Upper lobe of left lung (tissue), 6 donors: ENCODE data around the gene RIBC2. TPM values are rescaled to one million over a fixed set of nuclear protein-coding genes. Genes with fewer than 3 reads are reported as not detected.

ENCODE experiments used
- ATAC-seq, 2 donors: fragments of 200-7000 bp; cut with Tn5 transposase; one replicate each; pipeline ENCODE4 v1.9.1; 2022; ENCODE audit warnings: mild to moderate bottlenecking in 2 of 2, moderate library complexity in 2 of 2; ENCODE audit not compliant: low FRiP score in 2 of 2
- DNase-seq, 2 donors: peaks; one replicate each; pipeline ENCODE4 v3.0.0-alpha.2; 2019 to 2020
- H3K27ac ChIP-seq, 4 donors: fragments of 200-600 bp; sonication (generic); one replicate each; pipeline ENCODE4 v1.5.1; 2016 to 2019
- H3K27me3 ChIP-seq, 4 donors: fragments of 200-600 bp; sonication (generic); one replicate each; pipeline ENCODE4 v1.5.1; 2017 to 2019
- H3K36me3 ChIP-seq, 4 donors: fragments of 200-600 bp; sonication (generic); one replicate each; pipeline ENCODE4 v1.5.1; 2016 to 2019
- H3K4me1 ChIP-seq, 4 donors: fragments of 200-600 bp; sonication (generic); one replicate each; pipeline ENCODE4 v1.5.1; 2018 to 2019
- H3K4me3 ChIP-seq, 4 donors: fragments of 200-600 bp; sonication (generic); one replicate each; pipeline ENCODE4 v1.5.1; 2017 to 2019; ENCODE audit warnings: mild to moderate bottlenecking in 2 of 4, moderate library complexity in 1 of 4
- H3K9me3 ChIP-seq, 4 donors: fragments of 200-600 bp; sonication (generic); one replicate each; pipeline ENCODE4 v1.5.1; 2018 to 2019
- CTCF ChIP-seq, 6 experiments: fragments of 450-650 bp in 4 of 6; fragments of 200-600 bp in 2 of 6; sonication (generic) in 2 of 6; IDR thresholded peaks; one replicate each; pipeline ENCODE4 v1.5.1; 2016 to 2019; ENCODE audit warnings: antibody characterized with exemption in 6 of 6
- EP300 ChIP-seq, 4 donors: sonication (generic); formaldehyde crosslinking; IDR thresholded peaks; one replicate each; pipeline ENCODE4 v1.5.1; 2017; ENCODE audit warnings: antibody characterized with exemption in 4 of 4, control low read depth in 2 of 4
- POLR2A ChIP-seq, 4 donors: fragments of 450-650 bp; IDR thresholded peaks; one replicate each; pipeline ENCODE4 v1.5.1; 2016 to 2017; ENCODE audit warnings: antibody characterized with exemption in 4 of 4, mild to moderate bottlenecking in 2 of 4
- POLR2AphosphoS5 ChIP-seq, 2 donors: sonication (generic); formaldehyde crosslinking; IDR thresholded peaks; one replicate each; pipeline ENCODE4 v1.5.1; 2017; ENCODE audit warnings: antibody characterized with exemption in 2 of 2
- WGBS, 2 donors: methylation state at CpG; one replicate each; pipeline ENCODE4 v1.1.5; 2017 to 2018; 5-methylcytosine and 5-hydroxymethylcytosine counted together
- total RNA-seq, 6 donors: library from RNA; depleted of rRNA in 4 of 6; stranded (reverse); fragments of >200 nt in 4 of 6; gene quantifications; one replicate each; pipeline versions ENCODE4 v1.1.0 to v1.2.1, GENCODE V29; 2016 to 2021
- donor health status: DM: no; HTN: no; CAD: no; lungs with moderate emphysema.
- donor health status: DM: no; HTN: yes; CAD: no; lungs with severe emphysema.

RIBC2 gene
- total RNA-seq, 6 donors from 2014 or later, result 1.4 to 16.7 (median 3.5) TPM; not detected in 1

DNA sequence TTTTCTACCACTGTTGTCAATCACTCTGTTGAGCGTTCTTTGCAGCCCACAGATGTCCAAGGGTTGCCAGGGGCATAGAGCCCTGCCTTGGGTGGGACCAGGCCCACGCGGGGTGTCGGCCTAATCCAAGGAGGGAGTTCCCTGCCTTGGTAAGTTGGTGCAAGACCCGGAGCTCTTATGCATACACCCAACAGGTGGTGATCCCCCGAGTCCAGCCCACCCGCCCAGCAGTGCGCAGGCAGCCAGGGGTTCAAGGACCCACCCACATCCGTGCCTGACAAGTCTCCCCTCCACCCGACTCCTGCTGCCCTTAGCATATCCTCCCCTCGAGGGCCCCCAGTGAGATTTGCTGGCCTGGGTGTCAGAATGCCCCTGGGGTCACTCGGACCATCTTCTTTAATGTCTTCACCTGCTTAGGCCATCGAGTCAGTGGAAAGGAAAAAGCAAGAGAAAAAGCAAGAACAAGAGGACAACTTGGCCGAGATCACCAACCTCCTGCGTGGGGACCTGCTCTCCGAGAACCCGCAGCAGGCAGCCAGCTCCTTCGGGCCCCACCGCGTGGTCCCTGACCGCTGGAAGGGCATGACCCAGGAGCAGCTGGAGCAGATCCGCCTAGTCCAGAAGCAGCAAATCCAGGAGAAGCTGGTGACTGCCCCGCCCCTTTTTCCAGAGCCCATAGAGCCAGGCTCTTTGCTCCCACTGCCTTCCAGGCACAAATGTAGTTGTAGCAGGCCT lies 12.2 kb downstream of the RIBC2 start:
- Histone ChIP-seq H3K27ac (no peak overlapping the region), H3K36me3 (no peaks in the 10 kb centered on the region), H3K9me3 (peaks cover 0 to 4% (median 0%) of the 10 kb centered on the region in 4 donors), H3K27me3 (no peaks in the 10 kb centered on the region), H3K4me1 (peaks cover 0 to 4% (median 0%) of the 10 kb centered on the region in 4 donors), H3K4me3 (no peak overlapping the region)
- TF ChIP-seq EP300 (IDR thresholded peaks at IDR 0.05), result no peak
- no peak for TF ChIP-seq POLR2AphosphoS5 (IDR thresholded peaks at IDR 0.05)
- no peak for TF ChIP-seq POLR2A (IDR thresholded peaks at IDR 0.05)
- no peak for TF ChIP-seq CTCF (IDR thresholded peaks at IDR 0.05)
- ATAC-seq, result no peak
- WGBS, 2 donors, result 93 to 97% methylated on average over 13 to 23 of the region's 23 CpGs
- no peak for DNase-seq

- peaks cover 0 to 4% (median 0%) of the 10 kb centered on the region in 4 donors for H3K4me1 ChIP-seq
- TF ChIP-seq POLR2AphosphoS5 (IDR thresholded peaks at IDR 0.05), result no peak
- no peak for TF ChIP-seq POLR2A (IDR thresholded peaks at IDR 0.05)
- TF ChIP-seq CTCF (IDR thresholded peaks at IDR 0.05), result no peak
- no peak for TF ChIP-seq EP300 (IDR thresholded peaks at IDR 0.05)
- DNase-seq (no peak), ATAC-seq (no peak)
- H3K27ac ChIP-seq, result no peak overlapping the region
- no peak overlapping the region for H3K4me3 ChIP-seq
- H3K27me3 ChIP-seq, result no peaks in the 10 kb centered on the region
- no peaks in the 10 kb centered on the region for H3K36me3 ChIP-seq
- H3K9me3 ChIP-seq, result peaks cover 0 to 4% (median 0%) of the 10 kb centered on the region in 4 donors
- 95 to 96% methylated on average over 9 of the region's 9 CpGs for WGBS, 2 donors
These were observed 12.9 kb downstream of the RIBC2 start for GRCh38 chr22:45426387-45426786.

DNA sequence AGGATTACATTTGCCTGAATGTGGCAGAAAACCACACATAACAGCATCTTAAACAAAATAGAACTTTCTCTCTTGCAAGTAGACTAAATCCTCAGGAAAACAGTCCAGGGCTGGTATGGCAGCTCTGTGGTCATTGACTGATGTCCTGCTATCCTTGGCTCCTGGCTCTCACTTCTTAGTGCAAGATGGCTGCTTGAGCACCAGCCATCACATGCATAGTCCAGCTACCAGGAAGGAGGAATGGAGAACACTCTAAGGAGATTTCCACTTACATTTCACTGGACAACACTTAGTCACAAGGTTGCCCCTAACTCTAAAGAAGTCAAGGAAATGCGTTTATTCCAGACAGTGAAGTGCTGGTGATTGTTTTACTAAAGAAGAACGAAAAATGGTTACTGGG lies 13.6 kb downstream of the RIBC2 start:
- no peaks in the 10 kb centered on the region for H3K27me3 ChIP-seq
- H3K4me3 ChIP-seq, result no peak overlapping the region
- no peak overlapping the region for H3K27ac ChIP-seq
- DNase-seq (no peak), ATAC-seq (no peak)
- no peaks in the 10 kb centered on the region for H3K36me3 ChIP-seq
- peaks cover 0 to 4% (median 0%) of the 10 kb centered on the region in 4 donors for H3K9me3 ChIP-seq
- TF ChIP-seq EP300 (IDR thresholded peaks at IDR 0.05), result no peak
- TF ChIP-seq CTCF (IDR thresholded peaks at IDR 0.05), result no peak
- no peak for TF ChIP-seq POLR2AphosphoS5 (IDR thresholded peaks at IDR 0.05)
- no peak for TF ChIP-seq POLR2A (IDR thresholded peaks at IDR 0.05)
- peaks cover 0 to under 1% (median 0%) of the 10 kb centered on the region in 4 donors for H3K4me1 ChIP-seq
- 65 to 80% methylated on average over 2 of the region's 2 CpGs for WGBS, 2 donors

- DNase-seq, result peak in 1 of 2 donors; percentile 7
- no peak overlapping the region for H3K27ac ChIP-seq
- no peak for ATAC-seq
- TF ChIP-seq POLR2AphosphoS5 (IDR thresholded peaks at IDR 0.05), result no peak
- TF ChIP-seq EP300 (IDR thresholded peaks at IDR 0.05), result no peak
- TF ChIP-seq CTCF (IDR thresholded peaks at IDR 0.05), result no peak
- no peak for TF ChIP-seq POLR2A (IDR thresholded peaks at IDR 0.05)
- H3K4me3 ChIP-seq, result no peak overlapping the region
- H3K27me3 ChIP-seq, result no peaks in the 10 kb centered on the region
- H3K36me3 ChIP-seq, result no peaks in the 10 kb centered on the region
- no peaks in the 10 kb centered on the region for H3K4me1 ChIP-seq
- H3K9me3 ChIP-seq, result peaks cover 0 to 4% (median 0%) of the 10 kb centered on the region in 4 donors
- 92 to 95% methylated on average over 19 of the region's 19 CpGs for WGBS, 2 donors
These were observed 15.2 kb downstream of the RIBC2 start for GRCh38 chr22:45428391-45429385.
